ENCODE data around the gene CDC14B.
"Not testable (repeated sequence)": the region's sequence is repeated elsewhere in the genome, so short reads cannot be mapped to it uniquely, and the experiment has no call there.

CDC14B gene

DNA sequence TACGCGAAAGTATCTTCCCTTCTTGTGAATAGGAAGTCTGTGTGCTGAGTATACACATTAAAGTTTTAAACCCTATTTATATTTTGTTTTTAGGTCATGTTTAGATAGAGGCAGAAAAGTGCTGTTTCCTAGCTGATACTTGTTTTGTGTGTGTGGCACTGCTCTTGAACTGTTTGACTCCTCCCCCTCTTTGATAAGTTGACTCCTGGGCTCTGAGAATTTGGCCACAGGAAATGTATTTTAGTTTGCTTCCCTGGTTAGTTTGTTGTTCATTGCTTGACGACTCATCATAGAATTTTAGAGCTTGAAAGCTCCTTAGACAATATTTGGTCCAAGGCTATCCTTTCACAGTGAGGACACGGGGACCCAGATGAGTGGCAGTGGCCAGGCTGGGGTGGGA is 2.0 kb upstream of the CDC14B start:
- no peak for DNase-seq

- no peak for DNase-seq
Observed at GRCh38 chr9:96620832-96621269, 1.2 kb upstream of the CDC14B start.

DNA sequence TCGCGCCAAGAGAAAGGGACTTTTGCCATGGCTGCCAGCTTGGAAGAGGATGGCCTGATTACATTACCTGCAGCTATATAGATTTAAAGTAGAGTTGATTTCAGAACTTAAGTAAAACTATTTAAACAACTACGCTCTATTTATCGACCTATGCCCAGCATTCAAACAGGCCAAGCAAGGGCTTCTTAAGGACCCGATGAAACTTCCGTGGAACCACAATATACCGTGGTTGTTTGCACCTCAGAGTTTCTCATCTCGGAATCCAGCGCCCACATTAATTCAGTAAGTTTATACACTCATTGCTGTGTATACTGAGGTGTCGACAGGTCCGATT is 505 bp upstream of the CDC14B start:
- DNase-seq, result no peak

DNA sequence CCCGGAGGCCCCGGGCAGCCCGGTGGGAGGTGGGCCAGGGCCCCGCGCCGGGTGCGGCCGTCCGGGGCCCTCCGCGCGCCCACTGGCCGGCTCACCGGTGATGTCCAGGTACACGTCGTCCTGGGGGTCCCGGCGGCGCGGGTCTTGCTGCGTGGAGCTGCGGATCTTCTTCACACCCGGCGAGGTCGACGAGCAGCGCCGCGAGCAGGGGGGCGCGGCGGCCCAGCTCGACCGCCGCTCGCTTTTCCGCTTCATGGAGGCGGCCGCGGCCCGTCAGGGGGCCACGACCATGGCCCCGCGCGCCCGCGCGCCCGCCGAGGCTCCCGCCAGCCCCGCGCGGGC is 548 bp downstream of the CDC14B start:
- DNase-seq, result no peak

- DNase-seq, result no peak
Observed at GRCh38 chr9:96618209-96619123, 1.2 kb downstream of the CDC14B start.

DNA sequence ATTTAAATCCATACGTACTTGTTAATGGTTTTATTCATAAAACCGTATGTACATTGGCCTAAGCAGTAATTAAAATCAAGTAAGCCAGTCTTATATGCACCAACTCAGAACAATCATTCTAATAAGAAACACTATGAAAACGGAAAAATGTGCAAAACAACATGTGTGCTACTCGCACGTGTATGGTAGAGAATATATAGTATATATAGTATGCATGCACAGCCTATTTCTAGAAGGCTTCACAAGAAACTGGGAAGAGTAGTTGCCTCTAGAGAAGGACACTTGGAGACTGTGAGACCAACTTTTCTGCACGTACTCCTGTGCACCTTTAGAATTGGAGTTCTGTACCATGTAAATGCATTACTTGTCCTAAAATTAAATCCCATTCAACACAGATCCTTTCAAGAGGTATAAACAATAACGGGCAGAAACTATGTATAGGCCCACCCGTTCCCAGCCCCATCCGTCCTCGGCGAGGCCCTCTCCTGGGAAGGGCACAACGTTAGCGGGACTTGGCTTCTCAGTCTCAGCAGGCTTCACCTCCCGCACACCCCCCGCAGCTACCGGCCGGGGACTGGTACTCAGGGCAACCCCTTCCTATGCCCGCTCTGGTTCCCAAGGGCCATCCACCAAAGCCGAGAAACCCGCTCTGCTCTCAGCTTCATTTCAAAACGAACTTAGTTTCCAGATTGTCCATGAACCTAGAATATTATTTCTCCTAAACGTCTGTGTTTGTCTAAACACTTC is 2.0 kb downstream of the CDC14B start:
- DNase-seq, result no peak

GRCh38 chr9:96616817-96617438 is 2.7 kb downstream of the CDC14B start:
- DNase-seq, result no peak

DNA sequence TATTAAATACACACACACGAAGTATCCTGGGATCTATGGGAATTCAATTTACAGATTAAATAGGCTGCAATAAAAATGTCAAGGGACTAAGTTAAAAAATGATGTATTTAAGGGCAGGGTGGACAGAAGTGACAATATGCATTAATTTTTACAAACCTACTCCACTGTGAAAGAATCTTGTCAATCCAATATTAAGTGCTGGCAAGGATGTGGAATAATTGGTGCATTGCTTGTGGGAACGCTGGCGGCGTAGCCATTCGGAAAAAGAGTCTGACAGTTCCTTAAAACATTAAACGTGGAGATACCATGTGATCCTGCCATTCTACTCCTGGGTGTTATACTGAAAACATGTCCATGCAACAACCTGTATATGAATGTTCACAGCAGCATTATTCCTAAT is 4.2 kb downstream of the CDC14B start:
- no peak for DNase-seq

DNA sequence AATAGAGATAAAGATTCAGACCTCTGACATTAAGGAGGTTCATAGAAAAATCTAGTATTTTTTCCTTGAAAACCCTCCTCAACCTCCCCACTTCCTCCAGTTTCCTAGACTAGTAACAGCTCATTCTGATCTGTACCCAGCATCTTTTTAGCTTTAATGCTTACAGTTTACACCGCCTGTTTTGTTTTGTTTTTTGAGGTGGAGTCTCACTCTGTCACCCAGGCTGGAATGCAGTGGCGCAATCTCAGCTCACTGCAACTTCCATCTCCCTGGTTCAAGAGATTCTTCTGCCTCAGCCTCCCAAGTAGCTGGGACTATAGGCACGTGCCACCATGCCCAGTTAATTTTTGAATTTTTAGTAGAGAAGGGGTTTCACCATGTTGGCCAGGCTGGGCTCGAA is 5.0 kb downstream of the CDC14B start:
- not testable (repeated sequence) for DNase-seq

- DNase-seq, result no peak
Observed at GRCh38 chr9:96612966-96613589, 6.6 kb downstream of the CDC14B start.

DNA sequence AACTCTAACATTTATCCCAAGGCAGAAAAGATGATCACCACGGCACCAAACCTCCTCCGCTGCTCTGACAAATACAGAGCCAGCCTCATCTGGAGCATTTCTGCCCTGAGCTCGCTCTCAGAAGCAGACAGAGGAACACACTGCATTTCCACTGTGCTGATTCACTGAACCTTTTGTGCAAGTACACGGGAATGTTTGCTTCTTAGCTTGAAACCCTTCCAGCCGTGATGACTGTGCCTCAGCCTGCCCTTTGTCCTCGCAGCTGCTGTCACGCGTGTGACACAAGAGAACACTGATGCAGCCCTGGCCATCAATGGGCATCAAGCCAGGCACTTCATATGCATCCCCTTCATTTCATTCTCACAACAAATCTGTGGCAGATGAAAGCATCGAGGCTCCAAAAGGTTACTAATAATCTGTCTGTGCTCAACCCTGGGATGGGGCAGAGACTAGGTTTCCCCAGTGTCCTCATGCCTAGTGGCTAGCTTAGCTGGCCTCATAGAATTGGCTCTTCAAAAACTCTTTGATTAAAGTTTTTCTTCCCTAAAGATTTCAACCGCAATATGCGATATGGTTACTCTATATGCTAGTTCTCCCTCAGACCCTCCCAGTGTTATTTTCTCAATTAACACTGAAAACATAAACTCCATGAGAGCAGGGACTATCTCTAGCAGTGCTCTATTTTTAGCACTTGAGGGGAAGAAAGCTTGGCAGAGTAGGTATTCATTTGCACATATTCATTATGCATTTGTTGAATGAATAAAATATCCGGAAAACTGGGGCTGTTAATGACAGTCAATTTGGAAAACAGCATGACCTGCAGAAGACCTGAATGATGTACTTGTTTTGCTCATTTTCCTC is 7.3 kb downstream of the CDC14B start:
- peak; percentile 26 for DNase-seq

DNA sequence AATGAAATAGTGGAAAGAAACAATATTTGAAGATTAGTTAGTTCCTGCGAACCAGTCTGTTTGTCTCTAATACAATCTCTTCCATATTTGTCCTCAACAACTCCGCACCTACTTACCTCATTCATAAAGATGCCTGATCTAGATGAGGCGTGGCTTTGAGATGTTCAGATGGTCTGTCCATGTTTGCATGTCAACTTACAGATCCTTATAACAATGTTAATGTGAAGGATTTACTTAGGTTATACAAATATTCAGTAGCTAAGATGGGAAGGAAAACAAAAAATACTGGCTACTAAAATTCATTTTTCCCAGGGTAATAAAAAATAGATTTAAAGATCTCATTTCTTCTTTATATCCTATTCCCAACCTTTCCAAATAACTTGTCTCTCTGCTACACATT is 8.3 kb downstream of the CDC14B start:
- DNase-seq, result no peak

GRCh38 chr9:96609732-96610131 is 9.9 kb downstream of the CDC14B start:
- DNase-seq, result no peak

GRCh38 chr9:96607971-96608370 is 11.7 kb downstream of the CDC14B start:
- DNase-seq, result no peak

- DNase-seq, result no peak
Observed at GRCh38 chr9:96605328-96605727, 14.3 kb downstream of the CDC14B start.

GRCh38 chr9:96604004-96604319 is 15.7 kb downstream of the CDC14B start:
- no peak for DNase-seq

DNA sequence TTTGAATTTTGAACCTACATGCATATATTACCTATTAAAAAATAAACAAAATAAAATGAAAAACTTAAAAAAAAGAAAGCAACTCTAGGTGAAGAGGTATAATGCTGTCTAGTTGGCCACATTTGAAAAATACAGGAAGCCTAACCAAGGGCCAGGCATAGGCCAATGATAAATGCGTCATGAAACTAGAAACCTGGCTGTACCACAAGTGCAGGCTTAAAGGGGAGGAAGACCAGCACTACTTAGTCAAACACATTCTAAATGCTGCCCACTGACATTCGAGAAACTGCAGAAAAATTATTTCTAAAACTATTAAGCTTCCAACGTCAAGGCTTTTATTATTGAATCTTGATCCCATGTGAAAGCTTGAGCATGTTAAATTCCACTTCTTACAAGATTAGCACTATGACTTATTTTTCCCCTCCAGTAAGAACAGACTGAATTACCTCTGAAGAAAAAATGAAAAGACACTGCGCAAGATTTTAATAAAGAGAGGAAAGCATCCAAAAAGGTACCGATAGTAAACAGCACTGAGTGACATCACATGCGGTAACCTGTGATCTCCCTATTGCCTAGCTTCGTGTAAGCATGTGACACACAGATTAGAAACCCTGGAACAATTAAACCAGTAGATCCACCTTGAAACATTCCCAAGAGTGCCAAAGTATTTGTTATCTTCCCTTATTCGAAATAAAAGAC is 16.2 kb downstream of the CDC14B start:
- DNase-seq, result no peak

- no peak for DNase-seq
Observed at GRCh38 chr9:96599298-96599697, 20.3 kb downstream of the CDC14B start.

DNA sequence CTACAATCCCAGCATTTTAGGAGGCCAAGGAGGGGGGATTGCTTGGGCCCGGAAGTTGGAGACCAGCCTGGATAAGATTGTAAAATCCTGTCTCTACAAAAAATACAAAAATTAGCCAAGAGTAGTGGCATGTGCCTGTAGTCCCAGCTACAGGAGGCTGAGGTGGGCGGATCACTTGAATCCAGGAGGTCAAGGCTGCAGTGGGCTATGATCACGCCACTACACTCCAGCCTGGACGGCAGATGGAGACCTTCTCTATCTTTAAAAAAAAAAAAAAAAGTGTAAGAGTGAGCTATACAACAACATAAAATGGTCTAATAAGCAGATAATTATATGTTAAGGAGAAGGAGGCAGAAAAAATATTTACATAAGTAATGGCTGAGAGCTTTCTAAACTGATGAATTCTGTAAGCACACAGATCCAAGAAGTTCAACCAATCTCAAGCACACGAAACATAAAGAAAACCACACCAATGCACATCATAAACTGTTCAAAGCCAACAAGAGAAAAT is 23.0 kb downstream of the CDC14B start:
- no peak for DNase-seq

- no peak for DNase-seq
Observed at GRCh38 chr9:96587338-96588315, 32.0 kb downstream of the CDC14B start.

GRCh38 chr9:96585426-96585825 is 34.2 kb downstream of the CDC14B start:
- no peak for DNase-seq

Data from SHP77 treated with DMSO at 0.1 percent for 48 hours (cell line).